GDM1 (cell line): Measurements from ENCODE around the gene UNC5C.

Experiments used
- DNase-seq: peaks from one replicate; lab custom pipeline; 2025; lab: John Stamatoyannopoulos, UW

Gene UNC5C

GRCh38 chr4:95124906-95125504 is 423.8 kb downstream of the UNC5C start:
- no peak for DNase-seq

DNA sequence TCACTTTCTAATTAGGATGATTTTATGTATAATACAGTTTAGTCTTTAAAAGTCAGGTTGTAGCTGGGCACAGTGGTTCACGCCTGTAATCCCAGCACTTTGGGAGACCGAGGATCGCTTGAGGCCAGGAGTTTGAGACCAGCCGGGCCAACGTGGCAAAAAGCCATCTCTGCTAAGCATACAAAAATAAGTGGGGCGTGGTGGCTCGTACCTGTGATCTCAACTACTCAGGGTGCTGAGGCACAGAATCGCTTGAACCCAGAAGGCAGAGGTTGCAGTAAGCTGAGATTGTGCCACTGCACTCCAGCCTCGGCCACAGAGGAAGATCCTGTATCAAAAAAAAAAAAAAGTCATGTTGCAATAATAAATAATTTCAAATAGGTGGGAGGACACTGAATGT is 426.8 kb downstream of the UNC5C start:
- DNase-seq = no peak

DNA sequence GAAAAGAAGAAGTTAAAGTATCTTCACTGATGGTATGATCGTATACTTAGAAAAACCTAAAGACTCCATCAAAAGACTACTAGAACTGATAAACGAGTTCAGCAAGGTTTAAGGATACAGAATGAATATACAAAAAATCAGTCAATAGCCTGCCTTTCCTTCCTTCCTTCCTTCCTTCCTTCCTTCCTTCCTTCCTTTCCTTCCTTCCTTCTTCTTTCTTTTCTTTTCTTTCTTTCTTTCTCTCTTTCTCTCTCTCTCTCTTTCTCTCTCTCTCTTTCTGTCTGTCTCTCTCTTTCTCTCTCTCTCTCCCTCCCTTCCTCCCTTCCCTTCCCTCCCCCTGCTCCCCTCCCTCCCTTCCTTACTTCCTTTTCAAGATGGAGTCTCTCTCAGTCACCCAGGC is 428.3 kb downstream of the UNC5C start:
- DNase-seq = no peak

DNA sequence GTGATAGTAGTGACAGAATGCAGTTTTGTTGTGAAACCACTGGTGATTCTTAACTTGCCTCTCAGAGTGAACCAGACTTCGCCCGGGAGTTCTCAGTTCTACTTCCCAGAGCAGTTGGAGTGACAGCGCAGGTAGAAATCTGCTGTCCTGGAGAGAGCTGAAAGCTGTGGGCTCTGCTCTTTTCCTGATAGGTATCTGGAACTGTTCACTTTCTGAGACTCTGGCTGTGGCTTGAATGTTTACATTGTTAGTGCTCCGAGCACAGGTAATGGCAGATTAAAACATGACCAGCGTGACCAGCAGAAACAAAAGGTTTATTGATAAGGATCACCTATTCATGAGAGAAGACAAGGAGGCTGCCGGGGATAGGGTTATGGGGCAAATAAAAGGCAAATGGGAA is 430.3 kb downstream of the UNC5C start:
- DNase-seq = no peak

GRCh38 chr4:95114521-95114920 is 434.3 kb downstream of the UNC5C start:
- DNase-seq = no peak
